ENCODE measurements around the gene MYO6. TPM values are rescaled to one million over a fixed set of nuclear protein-coding genes. Genes with fewer than 3 reads are reported as not detected.
"Not testable (repeated sequence)": the region's sequence is repeated elsewhere in the genome, so short reads cannot be mapped to it uniquely, and the experiment has no call there.

Gene MYO6
- total RNA-seq (2022) (122 and 153 TPM in 2 replicates), Bru-seq, nascent RNA (percentile 95 among the genes with signal in this experiment), BruChase-seq, experiment 1, labeled RNA remaining after a 6-hour chase (percentile 94 among the genes with signal in this experiment), BruChase-seq, experiment 2, labeled RNA remaining after a 2-hour chase (percentile 95 among the genes with signal in this experiment)
- long read RNA-seq, partial matches to known transcripts: 12 of 67 reads
- long read RNA-seq, other reads (novel, unspliced or antisense): 55 of 67 reads

- CTCF ChIA-PET: no interaction called here
- H3K4me1 Mint-ChIP-seq (ENCODE audit: low read depth, unreplicated experiment): peaks cover 26% of the 10 kb centered on the region
- peaks cover 56% of the 10 kb centered on the region for H3K36me3 Mint-ChIP-seq (ENCODE audit: insufficient read depth, unreplicated experiment)
- H3K4me3 Mint-ChIP-seq (ENCODE audit: low read depth, unreplicated experiment): peak within 1 kb of the TSS; percentile 99
- BruUV-seq (replicated peaks): no TSS peak
- no peak for TF ChIP-seq CTCF (IDR thresholded peaks at IDR 0.05; ENCODE audit: unreplicated experiment)
- H3K27ac Mint-ChIP-seq (ENCODE audit: unreplicated experiment): peak within 1 kb of the TSS; percentile 98
- DNase-seq: peak; percentile 93
- intact Hi-C loops (cut with micrococcal nuclease; ENCODE audit: unreplicated experiment): no loop called here
- H3K27me3 Mint-ChIP-seq (ENCODE audit: unreplicated experiment): no peaks in the 10 kb centered on the region
- no peaks in the 10 kb centered on the region for H3K9me3 Mint-ChIP-seq (ENCODE audit: low read depth, unreplicated experiment)
Observed at GRCh38 chr6:75748743-75749538, at the start of gene MYO6. TSS of gene MYO6 (plus strand) at chr6:75749239. CDS start at chr6:75817548, 68,309 bp downstream.

DNA sequence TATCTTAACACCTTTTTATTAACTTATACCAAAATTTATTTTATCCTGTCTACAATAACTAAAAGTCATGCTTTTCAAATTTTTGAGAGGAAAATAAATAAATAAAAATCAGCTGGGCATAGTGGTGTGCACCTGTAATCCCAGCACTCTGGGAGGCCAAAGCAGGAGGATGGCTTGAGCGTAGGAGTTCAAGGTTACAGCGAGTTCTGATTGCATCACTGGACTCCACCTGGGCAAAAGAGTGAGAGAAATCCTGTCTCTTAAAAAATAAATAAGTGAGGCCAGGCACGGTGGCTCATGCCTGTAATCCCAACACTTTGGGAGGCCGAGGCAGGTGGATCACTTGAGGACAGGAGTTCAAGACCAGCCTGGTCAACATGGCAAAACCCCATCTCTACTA lies 40.7 kb upstream of the MYO6 start:
- BruUV-seq (replicated peaks); CTCF ChIA-PET; H3K4me3 Mint-ChIP-seq (ENCODE audit: low read depth, unreplicated experiment); H3K9me3 Mint-ChIP-seq (ENCODE audit: low read depth, unreplicated experiment); H3K27me3 Mint-ChIP-seq (ENCODE audit: unreplicated experiment); H3K27ac Mint-ChIP-seq (ENCODE audit: unreplicated experiment); H3K4me1 Mint-ChIP-seq (ENCODE audit: low read depth, unreplicated experiment); DNase-seq; intact Hi-C loops (cut with micrococcal nuclease; ENCODE audit: unreplicated experiment): not testable (repeated sequence)
- H3K36me3 Mint-ChIP-seq (ENCODE audit: insufficient read depth, unreplicated experiment): peaks cover 33% of the 10 kb centered on the region

DNA sequence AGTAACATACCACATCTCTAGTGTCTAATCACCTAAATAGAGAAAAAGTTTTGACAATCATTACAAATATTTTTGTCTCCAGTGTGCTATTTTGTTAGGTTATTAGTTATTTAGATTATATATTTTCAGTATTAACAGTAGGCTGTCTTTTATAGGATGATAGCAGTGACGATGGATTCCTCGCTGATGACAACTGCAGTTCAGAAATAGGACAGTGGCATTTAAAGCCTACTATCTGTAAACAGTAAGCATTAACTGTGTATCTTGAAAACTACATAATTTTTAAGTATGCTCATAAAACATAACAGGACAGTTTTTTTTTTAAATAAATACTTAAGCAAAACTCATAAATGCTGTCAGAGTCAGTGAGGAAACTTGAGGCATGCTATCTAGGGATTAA lies 37.9 kb upstream of the MYO6 start:
- peaks cover 45% of the 10 kb centered on the region for H3K36me3 Mint-ChIP-seq (ENCODE audit: insufficient read depth, unreplicated experiment)
- H3K27ac Mint-ChIP-seq (ENCODE audit: unreplicated experiment): no peak overlapping the region
- no peaks in the 10 kb centered on the region for H3K9me3 Mint-ChIP-seq (ENCODE audit: low read depth, unreplicated experiment)
- no peak overlapping the region for H3K4me3 Mint-ChIP-seq (ENCODE audit: low read depth, unreplicated experiment)
- intact Hi-C loops (cut with micrococcal nuclease; ENCODE audit: unreplicated experiment): no loop called here
- no TSS peak for BruUV-seq (replicated peaks)
- no peak for TF ChIP-seq CTCF (IDR thresholded peaks at IDR 0.05; ENCODE audit: unreplicated experiment)
- CTCF ChIA-PET: no interaction called here
- H3K27me3 Mint-ChIP-seq (ENCODE audit: unreplicated experiment): no peaks in the 10 kb centered on the region
- no peak for DNase-seq
- no peaks in the 10 kb centered on the region for H3K4me1 Mint-ChIP-seq (ENCODE audit: low read depth, unreplicated experiment)

DNA sequence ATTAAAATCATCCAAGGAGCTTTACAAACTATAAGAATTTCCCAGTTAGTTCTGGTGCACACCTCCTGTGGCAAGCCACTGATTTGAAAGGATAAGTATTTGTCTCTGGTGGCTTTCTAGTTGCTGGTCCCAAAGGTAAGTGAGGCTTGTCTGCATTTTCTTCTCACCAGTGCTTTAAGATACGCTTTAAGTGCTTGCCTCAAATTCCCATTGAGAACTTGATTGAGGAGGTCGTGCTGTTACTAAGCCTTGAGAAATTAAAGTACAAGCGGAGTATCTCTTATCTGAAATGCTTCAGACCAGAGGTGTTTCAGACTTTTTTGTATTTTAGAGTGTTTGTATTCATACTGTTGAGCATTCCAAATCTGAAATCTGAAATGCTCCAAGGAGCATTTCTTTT lies 29.9 kb upstream of the MYO6 start:
- Mint-ChIP-seq H3K27ac (ENCODE audit: unreplicated experiment) (no peak overlapping the region), H3K9me3 (ENCODE audit: low read depth, unreplicated experiment) (no peaks in the 10 kb centered on the region), H3K36me3 (ENCODE audit: insufficient read depth, unreplicated experiment) (peaks cover 18% of the 10 kb centered on the region), H3K4me1 (ENCODE audit: low read depth, unreplicated experiment) (no peaks in the 10 kb centered on the region), H3K4me3 (ENCODE audit: low read depth, unreplicated experiment) (no peak overlapping the region), H3K27me3 (ENCODE audit: unreplicated experiment) (no peaks in the 10 kb centered on the region)
- no TSS peak for BruUV-seq (replicated peaks)
- no peak for TF ChIP-seq CTCF (IDR thresholded peaks at IDR 0.05; ENCODE audit: unreplicated experiment)
- no peak for DNase-seq
- CTCF ChIA-PET: no interaction called here
- intact Hi-C loops (cut with micrococcal nuclease; ENCODE audit: unreplicated experiment): no loop called here

DNA sequence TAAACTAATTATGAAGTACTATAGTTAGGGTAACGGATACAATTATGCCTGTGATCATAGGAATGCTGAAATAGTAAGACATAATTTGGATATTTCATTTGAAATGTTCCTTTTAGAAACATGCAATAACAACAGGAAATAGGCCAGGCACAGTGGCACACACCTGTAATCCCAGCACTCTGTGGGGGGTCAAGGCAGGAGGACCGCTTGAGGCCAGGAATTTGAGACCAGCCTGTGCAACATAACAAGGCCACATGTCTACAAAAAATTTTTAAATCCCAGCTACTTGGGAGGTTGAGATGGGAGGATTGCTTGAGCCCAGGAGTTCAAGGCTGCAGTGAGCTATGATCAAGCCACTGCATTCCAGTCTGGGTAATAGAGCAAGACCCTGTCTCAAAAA lies 25.7 kb upstream of the MYO6 start:
- no peaks in the 10 kb centered on the region for H3K4me1 Mint-ChIP-seq (ENCODE audit: low read depth, unreplicated experiment)
- TF ChIP-seq CTCF (IDR thresholded peaks at IDR 0.05; ENCODE audit: unreplicated experiment): no peak
- no peak overlapping the region for H3K27ac Mint-ChIP-seq (ENCODE audit: unreplicated experiment)
- CTCF ChIA-PET: no interaction called here
- H3K9me3 Mint-ChIP-seq (ENCODE audit: low read depth, unreplicated experiment): no peaks in the 10 kb centered on the region
- DNase-seq: no peak
- no peaks in the 10 kb centered on the region for H3K27me3 Mint-ChIP-seq (ENCODE audit: unreplicated experiment)
- intact Hi-C loops (cut with micrococcal nuclease; ENCODE audit: unreplicated experiment): no loop called here
- no peak overlapping the region for H3K4me3 Mint-ChIP-seq (ENCODE audit: low read depth, unreplicated experiment)
- peaks cover 4% of the 10 kb centered on the region for H3K36me3 Mint-ChIP-seq (ENCODE audit: insufficient read depth, unreplicated experiment)
- no TSS peak for BruUV-seq (replicated peaks)

All from Calu3 (cell line).